Stimulated activated CD4-positive, alpha-beta T cell treated with anti-CD3 and anti-CD28 coated beads, Interleukin-2, amount 100 ng/mL, for 4 hours (primary cell): ENCODE measurements around the gene FASTKD3.

ENCODE experiments used
- DNase-seq: peaks from one replicate; pipeline ENCODE4 v3.0.0-alpha.2; 2020; ENCODE audit warnings: low read depth

Gene FASTKD3

DNA sequence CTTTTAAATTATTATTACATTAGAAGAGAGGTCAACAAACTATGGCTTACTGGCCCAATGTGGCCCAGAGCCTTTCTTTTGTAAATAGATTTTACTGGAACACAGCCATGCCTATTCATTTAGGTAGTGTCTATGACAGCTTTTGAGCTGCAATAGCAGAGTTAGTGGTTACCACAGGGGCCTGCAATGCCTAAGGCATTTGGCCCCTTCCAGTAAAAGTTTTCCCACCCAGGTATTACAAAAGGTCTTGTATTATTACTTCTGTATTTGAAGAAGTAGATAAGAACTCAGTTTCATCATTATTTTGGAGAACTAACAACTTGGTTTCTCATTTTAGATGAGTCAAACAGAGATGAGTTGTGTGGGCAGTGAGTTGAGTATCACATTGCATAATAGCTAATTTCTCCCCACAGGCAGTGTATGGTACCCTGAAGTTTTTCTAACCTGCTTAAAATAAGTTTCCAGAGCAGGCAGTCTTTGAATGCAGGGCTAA, 9.6 kb upstream of the FASTKD3 start:
- DNase-seq, result no peak

DNA sequence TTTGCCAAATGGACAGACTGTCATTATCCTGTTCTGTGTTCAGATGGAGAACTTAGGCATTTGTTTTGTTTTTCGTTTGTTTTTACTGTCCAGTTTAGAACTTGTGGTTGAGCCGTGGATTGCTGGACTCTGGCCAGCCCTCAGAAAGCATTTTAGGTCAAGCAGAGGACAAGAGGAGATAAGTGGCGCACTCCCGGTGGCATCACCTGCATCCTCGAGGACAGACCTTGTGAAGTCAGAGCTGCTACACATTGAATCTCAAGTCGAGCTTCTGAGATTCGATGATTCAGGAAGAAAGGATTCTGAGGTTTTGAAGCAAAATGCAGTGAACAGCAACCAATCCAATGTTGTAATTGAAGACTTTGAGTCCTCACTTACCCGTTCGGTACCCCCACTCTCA, 9.0 kb upstream of the FASTKD3 start:
- no peak for DNase-seq

DNA sequence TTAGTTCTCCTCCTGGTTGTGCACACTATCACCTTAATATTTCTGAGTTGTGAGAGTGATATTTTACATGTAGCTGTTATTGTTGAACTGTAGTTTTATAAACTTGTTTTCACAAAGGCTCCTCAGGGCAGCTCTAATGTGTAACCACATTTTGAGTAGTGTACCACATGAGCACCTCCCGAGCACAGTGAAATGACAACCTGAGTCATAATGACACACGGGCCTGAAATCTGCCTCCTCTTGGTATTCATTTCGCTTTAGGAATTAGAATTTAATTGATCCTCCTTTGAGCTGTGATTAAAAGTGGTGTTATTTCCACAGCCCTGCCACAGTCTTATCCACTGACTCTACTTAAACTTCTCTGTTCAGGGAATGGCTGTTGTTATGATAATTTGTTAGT, 8.0 kb upstream of the FASTKD3 start:
- no peak for DNase-seq

DNA sequence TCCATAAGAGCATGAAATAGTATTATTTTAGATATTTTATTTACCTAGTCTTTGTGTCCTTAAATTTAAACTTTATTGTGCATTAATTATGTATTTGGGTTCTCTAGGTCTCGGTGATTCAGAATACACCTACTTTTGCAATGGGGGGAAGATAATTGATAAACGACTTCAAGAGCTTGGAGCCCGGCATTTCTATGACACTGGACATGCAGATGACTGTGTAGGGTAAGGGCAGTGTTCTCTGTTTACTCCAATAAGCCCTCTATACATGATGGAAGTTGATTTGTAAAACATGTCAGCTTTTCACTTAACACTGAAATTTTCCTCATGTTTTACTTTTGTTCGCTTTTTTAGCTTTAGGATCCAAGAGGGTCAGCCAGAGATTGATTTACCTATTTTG, 6.3 kb upstream of the FASTKD3 start:
- no peak for DNase-seq

DNA sequence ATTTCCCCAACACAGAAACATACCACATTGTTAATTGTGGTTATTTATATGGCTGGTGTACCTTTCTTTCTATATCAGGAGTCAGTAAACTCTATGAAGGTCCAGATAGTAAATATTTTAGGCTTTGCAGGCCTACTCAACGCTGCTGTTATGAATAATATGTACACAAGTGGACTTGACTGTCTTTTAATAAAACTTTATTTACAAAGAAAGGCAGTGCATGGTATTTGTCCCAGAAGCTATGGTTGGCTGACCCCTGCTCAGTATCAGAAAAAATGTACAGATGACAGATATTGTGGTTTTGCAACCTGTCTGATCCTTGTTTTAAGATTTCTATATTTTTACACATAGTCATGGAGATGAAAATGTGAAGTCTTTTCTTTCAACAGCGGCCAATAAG, 5.8 kb upstream of the FASTKD3 start:
- no peak for DNase-seq

DNA sequence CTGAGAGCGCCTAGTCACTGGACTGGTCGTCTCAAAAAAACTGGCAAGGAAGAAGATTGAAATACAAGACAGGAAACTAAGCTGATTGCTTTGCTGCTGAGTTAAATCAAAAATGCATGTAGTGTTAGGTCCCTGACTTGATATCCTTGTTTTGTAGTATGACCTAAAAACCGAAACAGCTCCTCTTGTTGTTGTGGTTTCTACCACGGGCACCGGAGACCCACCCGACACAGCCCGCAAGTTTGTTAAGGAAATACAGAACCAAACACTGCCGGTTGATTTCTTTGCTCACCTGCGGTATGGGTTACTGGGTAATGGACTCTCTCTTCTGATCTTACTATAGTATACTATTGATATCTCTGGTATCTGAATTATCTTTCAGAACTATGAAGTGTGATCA, 4.4 kb upstream of the FASTKD3 start:
- no peak for DNase-seq

DNA sequence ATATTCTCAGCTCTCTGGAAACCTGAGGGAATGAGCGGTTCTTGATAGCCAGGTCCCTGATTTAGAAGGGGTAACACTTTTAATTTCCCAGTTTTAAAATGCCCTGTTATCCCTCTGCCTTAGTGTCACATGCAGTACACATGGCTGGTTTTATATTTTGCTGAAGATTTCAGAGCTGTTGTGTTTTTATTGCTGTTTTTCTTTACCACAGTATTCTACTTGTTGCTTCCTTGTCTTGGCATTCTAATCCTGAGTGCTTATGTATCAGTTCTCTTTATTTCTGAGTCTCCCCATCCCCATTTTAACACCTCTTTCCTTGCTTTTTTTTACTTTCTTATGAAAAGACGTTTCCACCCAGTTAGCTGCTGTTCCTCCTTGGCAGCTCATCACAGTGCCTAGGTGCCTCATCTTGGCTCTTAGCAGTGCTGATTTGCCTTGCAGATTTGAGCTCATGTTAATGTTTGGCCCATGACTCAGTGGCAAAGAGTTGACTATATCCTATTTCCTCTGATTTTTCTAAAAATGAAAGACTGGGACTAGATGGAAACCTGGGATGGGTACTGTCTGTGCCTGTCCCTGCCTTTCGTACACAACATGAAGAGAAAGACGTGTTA, 3.8 kb upstream of the FASTKD3 start:
- no peak for DNase-seq

DNA sequence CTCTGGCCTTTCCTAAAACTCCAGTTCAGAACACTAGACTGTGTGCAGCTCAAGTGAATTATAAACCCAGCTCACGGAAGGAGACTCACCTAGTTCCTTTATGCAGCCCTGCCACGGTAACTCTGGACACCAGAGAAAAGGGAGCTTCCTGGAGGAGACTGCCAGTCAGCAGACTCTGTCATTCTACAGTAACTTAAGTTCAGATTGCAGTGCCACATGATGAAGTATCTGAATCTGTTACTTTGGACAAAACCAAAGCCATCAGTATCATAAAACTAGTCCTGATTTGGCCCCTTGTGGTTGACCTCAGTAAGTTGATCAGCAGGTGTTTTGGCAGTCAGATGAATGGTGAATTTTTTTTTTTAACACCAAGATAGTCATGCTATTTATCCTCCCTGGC, 2.8 kb upstream of the FASTKD3 start:
- DNase-seq, result no peak

DNA sequence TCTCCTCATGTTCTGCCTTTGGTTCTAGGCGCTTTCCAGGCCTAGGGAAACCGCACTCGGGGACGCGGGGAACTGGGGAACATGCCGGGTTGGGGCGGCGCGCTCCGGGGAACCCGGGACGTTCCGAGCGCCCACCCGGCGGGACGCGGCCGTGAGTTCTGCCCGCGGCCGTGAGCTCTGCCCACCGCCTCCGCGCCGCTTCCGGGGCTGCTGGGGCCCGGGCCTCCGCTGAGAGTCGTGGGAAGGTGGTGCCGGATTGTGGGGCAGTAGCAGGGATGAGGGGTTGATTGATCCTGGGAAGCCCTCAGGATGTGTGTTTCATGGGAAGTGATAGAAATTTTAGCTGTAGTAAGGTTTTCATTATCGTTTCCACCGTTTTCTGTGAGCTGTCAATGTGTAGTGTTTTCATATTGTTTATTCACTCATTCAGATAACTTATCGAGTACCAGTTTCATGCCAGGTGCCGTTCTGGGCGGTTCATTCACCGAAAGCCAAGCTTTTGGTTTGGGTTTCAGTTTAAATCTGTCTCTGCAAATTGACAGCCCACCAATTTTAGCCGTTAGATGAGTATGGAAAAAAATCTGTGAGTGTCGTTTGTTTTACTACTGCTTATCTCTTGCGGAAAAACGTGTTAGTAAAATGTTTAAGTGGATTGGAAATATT, 774 bp upstream of the FASTKD3 start:
- no peak for DNase-seq

DNA sequence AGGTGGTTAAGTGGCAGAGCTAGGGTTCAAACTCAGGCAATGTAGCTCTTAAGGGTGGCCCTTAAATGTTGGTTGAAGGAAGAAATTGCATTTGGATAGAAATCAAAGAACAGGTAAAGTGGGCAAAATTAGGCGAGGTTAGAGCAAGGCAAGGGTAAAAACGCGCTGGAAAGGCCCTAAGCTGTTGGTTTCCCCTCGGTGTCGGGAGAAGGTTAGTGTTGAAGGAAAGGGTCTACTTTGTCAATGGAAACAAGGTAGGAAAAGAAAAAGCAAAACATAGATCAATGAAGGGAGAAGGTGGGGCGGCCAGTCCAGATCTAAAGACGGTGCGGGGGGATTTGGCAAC, 431 bp downstream of the FASTKD3 start:
- DNase-seq, result no peak

GRCh38 chr5:7867260-7867659, 1.6 kb downstream of the FASTKD3 start:
- no peak for DNase-seq

GRCh38 chr5:7866196-7866595, 2.6 kb downstream of the FASTKD3 start:
- DNase-seq, result no peak

GRCh38 chr5:7857926-7858632, 10.8 kb downstream of the FASTKD3 start:
- no peak for DNase-seq

- no peak for DNase-seq
These were observed 11.5 kb downstream of the FASTKD3 start for GRCh38 chr5:7857361-7857760.

DNA sequence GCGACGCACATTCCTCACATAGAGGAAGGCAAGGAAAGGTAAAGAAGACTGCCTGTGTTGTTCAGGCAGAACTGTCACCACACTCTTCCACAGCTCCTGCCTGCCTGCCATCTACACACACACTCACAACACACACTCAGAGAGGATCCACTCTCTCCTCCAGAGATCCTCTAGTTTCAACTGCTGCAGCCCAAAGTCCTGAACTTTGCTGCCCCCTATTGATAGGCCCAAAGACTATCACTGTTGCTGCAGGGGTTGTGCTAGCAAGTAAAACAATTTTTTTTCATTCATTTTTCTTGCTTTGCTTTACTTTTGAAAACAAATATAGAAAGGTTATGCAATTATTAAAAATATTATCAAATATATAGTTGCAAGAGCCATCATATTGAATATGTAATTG, 12.0 kb downstream of the FASTKD3 start:
- DNase-seq, result no peak

- DNase-seq, result no peak
These were observed 13.2 kb downstream of the FASTKD3 start for GRCh38 chr5:7855611-7856010.

DNA sequence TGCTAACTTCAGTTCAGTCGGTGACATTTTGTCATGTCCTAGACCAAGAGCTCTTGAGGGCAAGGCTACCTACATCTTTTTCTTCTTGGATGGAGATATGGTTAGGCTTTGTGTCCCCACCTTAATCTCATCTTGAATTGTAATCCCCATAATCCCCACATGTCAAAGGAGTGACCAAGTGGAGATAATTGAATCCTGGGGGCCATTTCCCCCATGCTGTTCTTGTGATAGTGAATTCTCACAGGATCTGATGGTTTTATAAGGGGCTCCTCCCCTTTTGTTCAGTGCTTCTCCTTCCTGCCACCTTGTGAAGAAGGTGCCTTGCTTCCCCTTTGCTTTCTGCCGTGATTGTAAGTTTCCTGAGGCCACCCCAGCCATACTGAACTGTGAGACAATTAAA, 15.8 kb downstream of the FASTKD3 start:
- no peak for DNase-seq

DNA sequence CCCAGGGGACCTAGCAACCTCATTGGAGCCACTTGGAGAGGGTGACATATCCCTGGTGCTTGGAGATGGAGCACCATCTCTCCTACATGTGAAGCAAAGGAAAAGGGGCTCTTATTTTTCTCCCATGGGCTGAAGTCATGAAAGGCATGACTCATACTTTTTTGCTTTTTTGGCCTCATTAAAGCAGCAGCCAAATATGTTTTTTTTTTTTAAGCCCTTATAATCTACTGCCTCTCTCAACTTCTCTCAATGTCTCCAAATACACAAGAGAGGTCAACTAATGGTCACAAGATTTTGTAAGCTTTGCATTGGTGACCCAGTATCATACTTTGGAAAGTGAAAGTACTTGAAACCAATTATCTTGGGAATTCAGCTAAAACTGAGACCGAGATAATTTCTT, 16.3 kb downstream of the FASTKD3 start:
- no peak for DNase-seq

DNA sequence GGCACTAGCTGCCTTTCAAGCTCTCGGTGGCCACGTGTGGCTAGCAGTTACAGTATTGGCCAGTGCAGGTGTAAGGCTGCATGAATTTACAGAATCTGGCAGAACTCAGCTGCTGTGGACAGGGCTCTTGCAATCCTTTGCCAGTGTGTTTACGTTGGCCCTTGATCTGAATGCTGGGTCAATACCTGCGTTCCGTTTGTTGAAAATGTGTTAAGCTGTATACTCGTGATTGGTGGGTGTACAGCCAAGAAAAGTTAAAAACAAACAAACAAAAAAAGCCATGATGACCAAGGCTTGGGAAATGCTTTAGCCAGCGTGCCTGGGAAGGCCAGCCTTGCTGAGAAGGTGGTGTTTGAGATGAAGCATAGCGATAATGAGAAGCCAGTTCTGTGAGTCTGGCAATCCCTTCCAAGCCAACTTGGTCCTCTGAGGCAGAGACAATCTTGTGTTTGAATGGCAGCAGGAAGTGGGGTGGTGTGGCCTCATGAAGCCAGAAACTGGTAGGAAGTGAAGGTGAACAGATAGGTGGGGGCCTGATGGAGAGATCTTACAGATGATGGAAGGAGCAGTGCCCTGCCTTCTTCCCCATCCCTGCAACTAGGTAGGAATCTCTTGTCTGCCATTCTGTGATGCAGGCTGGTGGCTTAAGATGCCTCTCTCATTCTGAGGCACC, 17.1 kb downstream of the FASTKD3 start:
- no peak for DNase-seq

- DNase-seq, result no peak
These were observed 17.6 kb downstream of the FASTKD3 start for GRCh38 chr5:7851240-7851592.

DNA sequence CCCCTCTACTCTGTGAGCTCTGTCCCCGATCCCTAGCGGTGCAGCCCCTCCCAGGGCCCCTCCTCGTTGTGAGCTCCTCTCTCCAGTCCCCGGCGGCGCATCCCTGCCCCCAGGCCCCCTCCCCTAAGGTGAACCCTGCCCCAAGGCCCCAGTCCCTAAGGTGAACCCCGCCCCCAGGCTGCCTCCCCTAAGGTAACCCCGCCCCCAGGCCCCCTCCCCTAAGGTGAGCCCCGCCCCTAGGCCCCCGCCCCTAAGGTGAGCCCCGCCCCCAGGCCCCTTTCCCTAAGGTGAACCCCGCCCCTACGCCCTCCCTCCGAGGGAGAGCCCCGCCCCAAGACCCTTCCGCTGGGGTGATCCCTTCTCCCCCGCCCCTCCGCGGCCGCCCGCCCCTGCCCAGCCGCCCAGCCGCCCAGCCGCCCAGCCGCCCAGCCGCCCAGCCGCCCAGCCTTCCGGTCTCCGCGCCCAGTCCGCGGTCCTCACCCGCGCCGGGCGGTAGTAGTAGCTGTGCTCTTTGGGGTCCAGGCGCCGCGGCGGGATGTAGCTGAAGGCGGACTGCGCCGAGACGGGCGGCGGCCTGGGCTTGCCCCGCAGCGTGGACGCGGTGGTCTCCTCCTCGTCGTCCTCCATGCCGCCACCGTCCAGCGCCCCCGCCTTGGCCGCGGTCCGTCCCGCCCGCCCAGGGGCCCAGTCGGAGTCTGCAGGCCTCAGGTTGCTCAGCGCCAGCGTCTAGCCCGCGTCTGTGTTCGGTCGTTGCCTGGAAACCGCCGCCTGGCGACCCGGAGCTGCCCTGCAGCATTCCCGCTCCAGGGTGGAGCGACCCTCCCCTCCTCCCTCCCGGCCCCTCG, 18.2 kb downstream of the FASTKD3 start, which contains the start of gene CFAP90:
CFAP90 (minus strand) TSS at position 739 of the 845 bp plus-strand sequence; CDS start at position 627, 112 bp downstream.
- DNase-seq, result no peak
